Endometrial microvascular endothelial cells (primary cell): ENCODE measurements around the gene SLC37A1. TPM values are rescaled to one million over a fixed set of nuclear protein-coding genes. Genes with fewer than 3 reads are reported as not detected.

Experiments
- in situ Hi-C: cut with HindIII; loops from 2 replicates; pipeline ENCODE4 v1.10.0; 2017; ENCODE audit warnings: low sequenced_read_pairs, low pct_unique_long_range_greater_than_20kb; ENCODE audit errors: inconsistent ontology term
- total RNA-seq: library from RNA; depleted of rRNA; stranded (reverse); fragments of >200 nt; gene quantifications from one replicate; pipeline ENCODE4 v1.2.3, GENCODE V29; 2015; ENCODE audit errors: inconsistent ontology term

Gene SLC37A1
- total RNA-seq, 1 donor from 2014 or later, result 7.0 TPM

DNA sequence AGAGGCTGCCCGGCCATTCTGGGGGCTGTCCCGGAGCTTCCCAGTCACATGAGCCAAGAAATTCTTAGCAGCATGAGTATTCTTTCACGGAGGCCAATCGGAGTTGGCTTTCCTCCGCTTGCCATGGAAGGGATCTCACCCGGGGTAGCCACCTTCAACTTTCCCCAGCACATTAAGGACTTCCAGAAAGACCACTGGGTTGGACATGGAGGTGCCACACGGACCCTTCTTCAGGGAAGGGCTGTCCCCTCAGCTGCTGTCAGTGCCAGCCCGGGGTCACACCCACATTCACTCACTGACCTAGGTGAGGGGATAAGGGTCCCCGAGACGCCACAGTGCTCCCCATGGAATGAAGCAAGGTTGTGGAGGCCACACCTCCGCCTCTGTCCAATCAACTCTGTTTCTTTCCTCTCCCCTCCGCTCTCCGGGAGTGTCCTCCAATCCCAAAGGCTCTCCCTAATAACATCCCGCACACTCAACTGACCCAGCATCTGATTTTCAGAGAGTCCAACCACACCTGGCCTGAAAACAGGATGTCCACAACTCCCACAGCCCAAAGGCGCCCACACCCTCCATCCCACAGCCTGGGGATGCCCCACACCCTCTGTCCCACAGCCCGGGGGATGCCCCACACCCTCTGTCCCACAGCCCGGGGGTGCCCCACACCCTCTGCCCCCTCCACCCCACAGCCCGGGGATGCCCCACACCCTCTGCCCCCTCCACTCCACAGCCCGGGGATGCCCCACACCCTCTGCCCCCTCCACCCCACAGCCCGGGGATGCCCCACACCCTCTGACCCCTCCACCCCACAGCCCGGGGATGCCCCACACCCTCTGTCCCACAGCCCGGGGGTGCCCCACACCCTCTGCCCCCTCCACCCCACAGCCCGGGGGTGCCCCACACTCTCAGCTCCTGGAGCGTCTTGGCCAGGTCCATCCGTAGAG lies 37.0 kb upstream of the SLC37A1 start:
- in situ Hi-C loops, result no loop called here

DNA sequence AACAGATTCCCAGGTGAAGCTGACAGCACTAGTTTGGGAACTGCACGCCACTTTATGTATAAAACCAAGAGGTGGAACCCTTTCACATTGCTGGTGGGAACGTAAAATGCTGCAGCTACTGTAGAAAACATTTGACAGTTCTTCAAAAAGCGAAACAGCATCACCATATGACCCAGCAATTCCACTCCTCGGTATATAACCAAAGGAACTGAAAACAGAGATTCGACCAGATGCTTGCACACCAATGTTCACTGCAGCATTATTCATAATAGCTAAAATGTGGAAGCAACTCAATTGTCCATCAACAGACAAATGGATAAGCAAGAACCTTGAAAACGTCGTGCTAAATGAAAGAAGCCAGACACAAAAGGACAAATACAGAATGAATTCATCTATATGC lies 35.1 kb upstream of the SLC37A1 start:
- in situ Hi-C loops, result no loop called here

DNA sequence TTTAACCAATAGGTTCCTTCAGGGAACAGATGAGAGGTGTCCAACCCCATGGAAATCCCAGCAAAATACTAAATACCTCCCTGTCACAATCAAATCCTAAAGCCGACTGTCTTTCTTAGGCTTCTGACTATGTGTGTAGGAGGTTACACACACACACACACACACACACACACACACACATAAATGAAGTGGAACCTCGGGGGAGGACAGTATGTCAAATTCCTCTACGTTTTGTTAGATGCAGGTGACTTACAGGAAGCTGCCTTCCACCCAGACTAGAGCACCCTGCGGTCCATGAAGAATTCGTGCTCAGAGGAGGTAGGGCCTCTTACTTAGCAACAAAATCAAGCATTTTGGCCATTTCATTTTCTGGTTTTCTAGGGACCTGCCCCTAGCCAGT lies 34.1 kb upstream of the SLC37A1 start:
- in situ Hi-C loops, result no loop called here

DNA sequence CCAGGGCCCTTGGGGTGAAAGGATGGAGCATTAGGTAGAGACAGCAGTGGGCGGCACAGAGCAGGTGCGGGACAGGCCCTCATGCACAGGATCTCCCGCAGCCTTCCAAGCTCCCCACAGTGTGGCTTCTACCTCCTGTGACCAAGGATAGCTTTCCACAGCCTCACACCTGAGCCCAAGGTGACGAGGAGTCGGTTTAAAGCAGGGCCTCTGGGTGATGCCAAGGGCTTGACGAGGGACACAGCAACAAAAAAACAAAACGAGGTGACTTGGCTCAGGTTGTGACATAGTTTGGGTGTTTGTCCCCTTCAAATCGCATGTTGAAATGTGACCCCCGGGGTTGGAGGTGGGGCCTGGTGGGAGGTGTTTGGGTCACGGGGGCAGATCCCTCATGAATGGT lies 32.9 kb upstream of the SLC37A1 start:
- in situ Hi-C loops, result no loop called here

DNA sequence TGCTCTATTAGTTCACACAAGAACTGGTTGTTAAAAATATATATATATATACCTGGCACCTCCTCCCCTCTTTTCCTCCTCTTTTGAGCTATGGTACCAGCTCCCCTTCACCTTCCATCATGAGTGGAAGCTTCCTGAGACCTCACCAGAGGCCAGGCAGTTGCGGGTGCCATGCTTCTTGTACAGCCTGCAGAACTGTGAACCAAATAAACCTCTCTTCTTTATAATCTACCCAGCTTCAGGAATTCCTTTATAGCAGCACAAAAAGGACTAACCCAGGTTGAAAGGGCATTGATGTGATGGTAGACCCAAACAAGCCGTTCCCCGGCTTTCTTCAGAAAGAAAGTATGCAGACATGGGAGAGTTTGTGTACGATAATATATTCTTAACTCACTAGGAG lies 32.5 kb upstream of the SLC37A1 start:
- in situ Hi-C loops, result no loop called here

DNA sequence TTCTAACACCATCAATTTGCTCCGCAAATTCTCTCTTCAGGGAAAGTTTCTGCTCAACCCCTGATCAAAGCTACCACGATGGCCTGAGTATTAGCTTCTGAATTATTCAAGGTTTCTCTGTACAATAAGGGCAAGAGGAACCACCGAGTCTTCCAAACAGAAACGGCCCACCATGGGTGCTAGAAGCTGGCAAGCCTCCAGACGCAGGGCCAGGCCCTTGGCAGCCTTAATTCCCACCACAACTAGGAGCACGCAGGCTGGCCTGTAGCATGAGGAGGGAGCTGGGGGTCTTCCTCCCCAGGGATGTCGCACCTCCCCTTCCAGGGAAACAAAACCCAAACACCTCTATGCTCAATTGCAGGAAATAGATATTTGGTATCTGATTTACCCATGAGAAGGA lies 28.7 kb upstream of the SLC37A1 start:
- in situ Hi-C loops, result no loop called here

DNA sequence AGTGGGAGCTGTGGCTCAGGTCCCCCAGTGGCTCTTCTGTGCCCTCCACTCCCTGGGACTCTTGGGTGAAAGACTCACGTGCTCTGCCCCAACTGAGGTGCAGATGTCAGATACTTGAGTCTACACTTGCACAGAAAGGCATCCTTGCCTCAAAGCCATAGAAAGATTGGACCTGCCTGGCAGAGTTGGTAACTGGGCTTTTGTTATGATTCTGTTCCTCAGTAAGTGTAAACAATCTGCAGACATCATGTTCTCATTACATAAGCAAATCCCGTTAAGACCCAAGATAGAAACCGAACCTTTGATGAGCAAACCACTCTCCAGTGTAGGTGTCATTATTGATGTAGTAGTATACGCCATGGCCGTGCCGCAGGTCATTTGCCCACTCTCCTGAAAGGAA lies 27.6 kb upstream of the SLC37A1 start:
- in situ Hi-C loops, result no loop called here

DNA sequence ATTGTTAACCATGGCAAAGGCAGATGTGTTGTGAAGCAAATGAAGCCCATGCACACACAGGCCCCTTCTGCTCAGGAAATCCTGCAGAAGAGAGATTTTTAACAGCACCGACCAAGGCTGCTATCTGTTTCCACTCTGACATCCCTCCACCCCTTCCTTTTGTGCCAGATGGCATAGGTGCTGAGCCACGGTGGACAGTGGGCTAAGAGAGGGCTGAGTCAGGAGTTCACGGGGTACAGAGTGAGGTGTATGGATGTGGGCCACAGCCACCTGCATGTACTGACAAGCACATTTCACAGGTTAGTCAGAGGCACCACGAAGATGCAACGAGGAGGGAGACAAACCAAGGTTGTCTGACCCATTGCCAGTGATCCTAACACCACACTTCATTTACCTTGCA lies 27.1 kb upstream of the SLC37A1 start:
- in situ Hi-C loops, result no loop called here

DNA sequence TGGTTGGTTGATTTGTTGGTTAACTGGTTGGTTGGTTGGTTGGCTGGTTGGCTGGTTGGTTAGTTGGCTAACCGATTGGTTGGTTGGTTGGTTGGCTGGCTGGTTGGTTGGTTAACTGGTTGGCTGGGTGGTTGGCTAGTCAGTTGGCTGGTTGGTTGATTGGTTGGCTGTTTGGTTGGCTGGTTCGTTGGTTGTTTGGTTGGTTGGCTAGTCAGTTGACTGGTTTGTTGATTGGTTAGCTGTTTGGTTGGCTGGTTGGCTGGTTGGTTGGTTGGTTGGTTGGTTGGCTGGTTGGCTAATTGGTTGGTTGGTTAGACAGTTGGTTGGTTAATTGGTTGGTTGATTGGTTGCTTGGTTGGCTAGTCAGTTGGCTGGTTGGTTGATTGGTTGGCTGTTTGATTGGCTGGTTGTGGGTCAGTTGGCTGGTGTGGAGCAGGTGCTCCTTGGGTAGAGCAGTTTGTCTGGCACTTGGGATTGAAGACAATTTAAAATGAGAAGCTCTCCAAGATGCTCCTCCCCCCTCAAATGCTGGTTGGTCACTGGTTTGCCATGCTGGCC lies 24.6 kb upstream of the SLC37A1 start:
- in situ Hi-C loops, result no loop called here

DNA sequence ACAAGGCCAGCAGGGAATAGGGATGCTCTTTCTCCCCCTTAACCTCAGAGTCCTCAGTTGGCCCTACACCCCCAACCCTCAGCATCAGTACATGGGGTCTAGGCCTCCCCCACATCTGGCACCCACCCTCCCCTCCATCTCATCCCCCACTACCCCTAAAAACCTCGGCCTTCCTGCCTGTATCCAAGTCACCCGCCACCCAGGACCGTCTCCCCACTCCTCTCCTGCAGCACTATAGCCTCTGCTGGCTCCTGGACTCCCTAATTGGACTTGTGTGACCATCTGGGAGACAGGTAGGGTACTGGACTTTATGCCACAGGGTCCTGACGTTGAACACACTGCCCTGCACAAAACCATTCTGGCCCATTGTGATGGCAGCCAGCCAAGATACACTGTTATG lies 23.7 kb upstream of the SLC37A1 start:
- in situ Hi-C loops, result no loop called here

DNA sequence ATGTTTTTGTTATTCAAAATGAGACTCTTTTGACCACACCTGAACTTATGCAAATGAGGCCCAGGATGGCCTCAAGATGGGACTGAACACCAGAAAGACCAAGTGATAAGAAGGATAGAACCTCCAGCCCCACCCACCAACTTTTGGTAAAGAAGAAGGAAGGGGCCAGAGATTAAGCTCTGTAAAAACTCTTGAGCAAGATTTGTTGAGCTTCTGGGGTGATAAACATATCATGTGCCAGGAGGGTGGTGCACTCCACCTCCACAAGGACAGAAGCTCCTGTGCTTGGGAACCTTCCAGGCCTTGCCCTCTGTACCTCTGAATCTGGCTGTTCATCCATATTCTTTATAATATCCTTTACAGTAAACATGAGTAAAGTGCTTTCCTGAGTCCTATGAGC lies 22.9 kb upstream of the SLC37A1 start:
- in situ Hi-C loops, result no loop called here

DNA sequence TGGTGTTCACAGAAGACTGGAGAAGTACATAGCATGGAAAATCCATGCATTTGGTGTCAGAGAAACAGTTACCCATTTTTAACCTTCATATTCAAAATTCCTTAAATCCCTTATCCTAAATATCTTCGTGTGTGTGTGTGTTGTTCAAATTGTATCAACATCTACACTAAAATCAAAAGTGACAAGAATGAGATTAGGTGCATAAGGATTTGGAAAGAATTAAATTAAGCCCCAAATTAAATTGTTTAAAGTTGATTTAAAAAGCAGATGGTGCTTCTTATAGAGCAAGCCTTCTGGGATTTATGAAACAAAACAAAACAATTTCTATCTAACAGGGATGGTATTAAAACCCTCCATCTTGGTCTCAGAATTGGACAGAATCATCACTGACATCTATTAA lies 22.3 kb upstream of the SLC37A1 start:
- in situ Hi-C loops, result no loop called here

DNA sequence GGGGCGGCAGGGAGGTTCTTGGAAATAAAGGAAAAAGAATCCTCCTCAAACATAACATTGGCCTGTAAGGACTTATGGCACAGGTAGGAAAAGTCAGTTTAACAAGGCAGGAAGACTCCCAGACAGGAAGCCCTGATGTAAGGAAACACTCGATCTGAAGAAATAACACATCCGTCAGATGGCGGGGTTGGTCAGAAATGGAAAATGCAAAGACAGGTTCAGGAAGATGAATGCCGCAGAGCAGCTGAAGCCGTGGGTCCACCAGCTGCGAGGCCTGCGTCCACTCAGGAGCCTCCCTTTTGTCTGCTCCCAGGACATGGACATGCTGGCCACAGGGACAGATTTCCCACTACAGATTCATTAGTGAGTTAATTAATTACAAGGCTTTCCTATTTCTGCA lies 21.5 kb upstream of the SLC37A1 start:
- in situ Hi-C loops, result no loop called here

DNA sequence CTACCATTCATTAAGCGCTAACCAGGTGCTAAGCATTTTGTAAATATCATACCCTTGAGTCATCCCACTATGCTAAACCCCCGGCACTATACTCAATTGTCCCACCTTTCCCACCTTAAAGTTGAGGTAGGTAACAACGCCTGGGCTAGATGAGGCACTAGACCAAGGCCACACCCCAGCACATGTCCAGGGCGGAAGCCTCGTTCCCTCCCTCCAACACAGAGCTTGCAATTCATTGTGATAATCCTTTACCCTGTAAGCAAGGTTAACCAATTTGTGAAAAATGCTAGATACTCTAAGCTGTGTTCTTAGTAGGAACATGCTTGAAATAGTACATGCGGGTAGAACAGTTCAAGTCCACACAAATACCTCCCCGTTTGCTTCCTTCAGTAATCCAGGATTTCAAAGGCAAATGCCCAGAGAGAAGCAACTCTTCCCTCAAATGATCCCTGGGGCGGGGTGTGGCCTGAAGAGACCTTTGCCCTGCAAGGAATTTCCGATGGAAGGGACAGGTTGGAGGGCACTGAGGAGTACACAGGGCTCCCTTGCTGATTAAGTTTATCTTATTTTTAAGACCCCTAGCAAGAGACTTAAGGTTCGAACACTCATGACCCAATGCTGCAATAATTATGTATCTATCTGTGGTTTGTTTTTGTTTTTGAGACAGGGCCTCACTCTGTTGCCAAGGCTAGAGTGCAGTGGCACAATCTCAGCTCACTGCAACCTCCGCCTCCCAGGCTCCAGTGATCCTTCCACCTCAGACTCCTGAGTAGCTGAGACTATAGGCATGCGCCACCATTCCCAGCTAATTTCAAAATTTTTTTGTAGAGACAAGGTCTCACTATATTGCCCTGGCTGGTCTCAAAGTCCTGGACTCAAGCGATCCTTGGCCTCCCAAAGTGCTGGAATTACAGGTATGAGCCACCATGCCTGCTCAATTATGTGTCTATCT lies 20.3 kb upstream of the SLC37A1 start:
- in situ Hi-C loops, result no loop called here

DNA sequence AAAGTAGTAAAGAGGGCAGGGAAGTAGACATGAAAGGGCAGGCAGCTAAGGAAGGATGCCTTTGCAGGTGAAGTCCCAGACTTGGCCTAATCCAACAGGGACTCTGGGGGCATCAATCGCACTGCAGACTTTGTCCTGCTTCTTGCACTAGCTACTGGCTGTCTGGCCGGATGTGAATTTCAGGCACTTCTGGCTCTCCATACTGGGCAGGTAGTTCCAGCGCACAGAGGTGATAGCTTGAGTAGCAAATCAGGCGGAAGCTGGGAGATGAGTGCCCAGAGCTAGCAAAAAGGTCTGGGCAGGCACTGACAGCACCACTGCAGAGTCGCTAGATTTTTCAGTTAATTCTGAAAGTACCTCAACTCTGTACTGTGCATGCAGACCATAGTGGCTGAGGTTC lies 18.6 kb upstream of the SLC37A1 start:
- in situ Hi-C loops, result no loop called here

DNA sequence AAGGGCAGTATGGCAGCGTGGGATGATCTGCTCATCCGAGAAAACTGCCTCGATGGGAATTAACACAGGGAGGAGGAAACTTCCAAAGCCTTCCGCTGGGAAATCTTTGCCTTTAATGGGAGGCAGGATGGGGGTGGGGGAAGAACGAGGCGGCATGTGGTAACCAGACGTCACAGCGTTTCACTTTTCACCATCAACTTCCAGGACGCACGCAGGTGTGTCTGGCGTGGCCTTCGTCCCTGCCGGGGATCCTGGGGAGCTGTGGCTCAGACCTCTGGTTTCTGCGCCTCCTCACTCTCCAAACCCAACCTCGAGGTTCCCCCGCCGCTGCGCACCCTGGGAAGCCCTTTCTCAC lies 17.9 kb upstream of the SLC37A1 start:
- in situ Hi-C loops, result no loop called here

DNA sequence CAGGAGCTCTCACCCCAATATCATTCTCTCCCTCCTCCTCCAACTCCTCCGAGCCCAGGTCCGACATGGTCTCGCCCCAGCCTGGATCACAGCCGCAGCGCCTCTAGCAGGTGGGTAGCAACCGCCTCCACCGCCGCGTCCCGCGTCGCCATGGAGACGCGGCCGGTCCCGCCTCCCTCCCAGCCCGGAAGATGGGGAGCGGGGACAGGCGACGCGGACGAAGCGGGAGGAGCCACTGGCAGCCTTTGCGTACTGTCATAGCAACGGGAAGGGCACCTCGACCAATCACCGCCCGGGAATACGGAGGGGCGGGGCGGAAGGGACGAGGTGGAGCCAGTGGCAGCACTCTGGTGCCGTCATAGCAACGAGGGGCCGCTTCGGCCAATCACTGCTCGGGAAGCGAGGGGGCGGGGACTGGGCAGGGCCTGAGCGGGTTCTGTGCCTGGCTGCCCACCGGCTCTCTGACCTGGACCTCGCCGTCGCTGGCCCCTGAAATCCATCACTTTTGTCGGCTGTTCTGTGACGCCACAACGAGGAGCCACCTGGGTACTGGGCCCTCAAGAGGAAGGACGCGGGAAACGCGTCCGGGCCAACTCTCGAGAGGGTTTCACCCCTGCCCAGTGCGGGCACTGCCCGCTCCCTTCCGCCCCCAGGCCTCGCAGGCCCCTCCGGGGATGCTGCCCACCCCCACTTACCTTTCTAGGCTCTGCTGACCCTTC lies 17.4 kb upstream of the SLC37A1 start, which contains the start of gene RSPH1:
Gene RSPH1, minus strand, starts transcription at position 105 of the 719 bp plus-strand sequence. Its CDS starts 38 bp downstream, at position 67.
- in situ Hi-C loops, result no loop called here

DNA sequence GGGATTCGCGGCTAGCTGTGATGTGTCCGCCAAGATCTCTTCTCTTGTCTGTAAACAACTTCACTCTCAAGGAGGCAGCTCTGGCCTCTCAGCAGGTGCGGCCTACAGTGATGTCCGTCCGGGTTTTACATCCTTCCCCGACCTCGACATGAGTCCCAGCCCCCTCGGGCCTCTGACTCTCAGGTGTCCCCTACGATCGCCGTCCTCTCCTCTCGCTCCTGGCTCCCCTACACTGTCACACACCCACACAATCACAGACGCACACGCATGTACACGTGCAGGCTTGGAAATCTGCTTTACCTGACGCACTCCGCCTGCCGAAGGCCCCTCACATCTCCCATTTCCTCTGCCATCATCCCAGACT lies 16.8 kb upstream of the SLC37A1 start:
- in situ Hi-C loops, result no loop called here

DNA sequence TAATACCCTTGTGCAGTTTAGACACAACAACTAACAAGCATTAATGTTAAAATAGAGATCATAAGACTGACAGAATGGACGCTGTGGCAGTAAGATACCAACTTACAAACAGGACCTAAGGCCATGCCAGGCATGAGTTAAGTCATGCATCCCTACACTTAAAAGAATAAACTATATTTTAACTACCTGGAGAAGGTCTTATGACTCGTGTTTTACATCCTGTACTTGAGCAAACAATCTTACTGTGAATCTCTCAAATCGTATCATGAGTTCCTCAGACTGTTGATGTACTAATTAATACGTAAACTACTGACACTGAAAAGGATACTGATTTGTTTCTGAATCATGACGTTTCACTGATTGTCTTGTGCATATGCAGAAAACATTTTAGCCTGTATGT lies 15.6 kb upstream of the SLC37A1 start:
- in situ Hi-C loops, result no loop called here
